ENCODE data around the gene STARD13.

Gene STARD13

DNA sequence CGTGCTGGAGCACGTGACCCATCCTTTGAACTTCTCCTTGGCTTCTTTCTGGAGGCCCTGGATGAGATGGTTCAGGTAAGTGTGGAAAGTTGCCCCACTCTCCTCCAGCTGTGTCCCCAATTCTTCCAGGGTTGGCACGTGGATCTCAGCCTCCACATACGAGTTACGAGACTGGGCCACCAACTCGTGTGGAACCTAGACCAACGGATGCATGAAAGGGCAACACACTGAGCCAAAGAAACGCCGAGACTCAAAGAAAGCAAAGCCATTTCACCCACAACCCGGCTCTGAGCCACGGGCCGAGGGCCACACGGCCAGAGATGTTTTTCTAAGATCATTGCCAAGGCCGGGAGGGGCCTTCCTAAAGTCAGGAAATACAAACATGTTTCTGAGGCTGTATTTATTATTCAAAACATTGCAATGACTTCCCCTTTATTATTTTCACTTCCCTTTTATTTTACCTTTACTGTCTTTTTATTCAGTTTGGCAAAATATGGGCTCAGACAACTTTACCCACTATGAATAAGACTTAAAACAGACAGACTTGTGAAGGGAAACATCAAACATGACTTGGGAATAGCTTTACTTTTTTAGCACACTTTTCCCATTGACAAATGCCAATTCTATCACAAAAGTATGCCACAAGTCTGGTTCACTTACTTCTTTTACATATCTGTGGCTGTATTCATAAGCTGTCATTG is 174.7 kb downstream of the STARD13 start:
- Histone ChIP-seq H3K4me3 (replicated peaks; ENCODE audit: insufficient read depth, low read length) (no peak overlapping the region), H3K27ac (replicated peaks) (no peak overlapping the region), H3K27me3 (ENCODE audit: insufficient read depth, poor library complexity, severe bottlenecking) (no peaks in the 10 kb centered on the region)
- DNase-seq (ENCODE audit: low read depth in 1 of 2, low spot score in 1 of 2), result no peak
- TF ChIP-seq CTCF (IDR thresholded peaks at IDR 0.05; ENCODE audit: insufficient read depth, low read length) (no peak), SPI1 (IDR thresholded peaks at IDR 0.05; ENCODE audit: borderline replicate concordance, low read depth) (peak; percentile 44; the same call in 1 of the 2 replicates), POLR2AphosphoS5 (IDR thresholded peaks at IDR 0.05; ENCODE audit: low read depth) (no peak), REST (IDR thresholded peaks at IDR 0.05; ENCODE audit: insufficient replicate concordance, low read depth) (no peak)

GRCh38 chr13:33110386-33110712 is 175.2 kb downstream of the STARD13 start:
- DNase-seq (ENCODE audit: low read depth in 1 of 2, low spot score in 1 of 2), result no peak
- Histone ChIP-seq H3K4me3 (replicated peaks; ENCODE audit: insufficient read depth, low read length) (no peak overlapping the region), H3K27me3 (ENCODE audit: insufficient read depth, poor library complexity, severe bottlenecking) (no peaks in the 10 kb centered on the region), H3K27ac (replicated peaks) (no peak overlapping the region)
- no peak for TF ChIP-seq GABPA (IDR thresholded peaks at IDR 0.05; ENCODE audit: low read depth)
- no peak for TF ChIP-seq SPI1 (IDR thresholded peaks at IDR 0.05; ENCODE audit: borderline replicate concordance, low read depth)
- no peak for TF ChIP-seq POLR2AphosphoS5 (IDR thresholded peaks at IDR 0.05; ENCODE audit: low read depth)
- no peak for TF ChIP-seq CTCF (IDR thresholded peaks at IDR 0.05; ENCODE audit: insufficient read depth, low read length)
- TF ChIP-seq REST (IDR thresholded peaks at IDR 0.05; ENCODE audit: insufficient replicate concordance, low read depth), result no peak

GRCh38 chr13:33109801-33110200 is 175.8 kb downstream of the STARD13 start:
- no peak for DNase-seq (ENCODE audit: low read depth in 1 of 2, low spot score in 1 of 2)
- Histone ChIP-seq H3K4me3 (replicated peaks; ENCODE audit: insufficient read depth, low read length) (no peak overlapping the region), H3K27me3 (ENCODE audit: insufficient read depth, poor library complexity, severe bottlenecking) (no peaks in the 10 kb centered on the region), H3K27ac (replicated peaks) (no peak overlapping the region)
- TF ChIP-seq CTCF (IDR thresholded peaks at IDR 0.05; ENCODE audit: insufficient read depth, low read length), result no peak
- TF ChIP-seq POLR2AphosphoS5 (IDR thresholded peaks at IDR 0.05; ENCODE audit: low read depth), result no peak
- no peak for TF ChIP-seq SPI1 (IDR thresholded peaks at IDR 0.05; ENCODE audit: borderline replicate concordance, low read depth)
- TF ChIP-seq GABPA (IDR thresholded peaks at IDR 0.05; ENCODE audit: low read depth), result no peak
- no peak for TF ChIP-seq REST (IDR thresholded peaks at IDR 0.05; ENCODE audit: insufficient replicate concordance, low read depth)
